HG03439 (cell line): ENCODE results near the gene DENND4C.
"Not testable (repeated sequence)": the region's sequence is repeated elsewhere in the genome, so short reads cannot be mapped to it uniquely, and the experiment has no call there.

Experiments used
- ATAC-seq: cut with Tn5 transposase; IDR thresholded peaks from one replicate; pipeline ENCODE4 v1.9.1; 2021; ENCODE audit warnings: mild to moderate bottlenecking, moderate library complexity; ENCODE audit not compliant: unreplicated experiment

The DENND4C gene

GRCh38 chr9:19408693-19409400 is 178.4 kb downstream of the DENND4C start, which contains the start of gene ACER2:
TSS of gene ACER2 (plus strand) at chr9:19409009. CDS start at chr9:19409085, 76 bp downstream.
- ATAC-seq, result peak; percentile 92

- peak; percentile 11 for ATAC-seq
These were observed 179.1 kb downstream of the DENND4C start for GRCh38 chr9:19409401-19410194.

- no peak for ATAC-seq
These were observed 179.7 kb downstream of the DENND4C start for GRCh38 chr9:19410195-19410503.

GRCh38 chr9:19410594-19410993 is 180.1 kb downstream of the DENND4C start:
- no peak for ATAC-seq

GRCh38 chr9:19411316-19411715 is 180.8 kb downstream of the DENND4C start:
- ATAC-seq, result no peak

- not testable (repeated sequence) for ATAC-seq
These were observed 183.0 kb downstream of the DENND4C start for GRCh38 chr9:19413456-19413855.

- ATAC-seq, result no peak
These were observed 185.7 kb downstream of the DENND4C start for GRCh38 chr9:19416143-19416542.

GRCh38 chr9:19420877-19421276 is 190.4 kb downstream of the DENND4C start:
- ATAC-seq, result no peak
